AG20443 (cell line): ENCODE results near the gene LRRC49.
A peak's percentile ranks its signal among the peaks of the same experiment; 100 is the strongest.

ENCODE experiments used
- DNase-seq: peaks from one replicate; pipeline ENCODE4 v3.0.0; 2012; ENCODE audit warnings: low spot score, mixed read lengths

LRRC49 gene

GRCh38 chr15:71091601-71092000, 199.0 kb downstream of the LRRC49 start:
- no peak for DNase-seq

GRCh38 chr15:71092056-71092600, 199.5 kb downstream of the LRRC49 start:
- no peak for DNase-seq

GRCh38 chr15:71093054-71094024, 200.7 kb downstream of the LRRC49 start:
- DNase-seq = peak; percentile 88

GRCh38 chr15:71094137-71094536, 201.5 kb downstream of the LRRC49 start:
- no peak for DNase-seq

- DNase-seq = no peak
These were observed 204.1 kb downstream of the LRRC49 start for GRCh38 chr15:71096676-71097075.

- no peak for DNase-seq
These were observed 205.3 kb downstream of the LRRC49 start for GRCh38 chr15:71097890-71098289.

- DNase-seq = no peak
These were observed 206.3 kb downstream of the LRRC49 start for GRCh38 chr15:71098920-71099319.
